ENCODE measurements around the gene LLGL2. TPM values are rescaled to one million over a fixed set of nuclear protein-coding genes. Genes with fewer than 3 reads are reported as not detected.

Gene LLGL2
- total RNA-seq, 1 donor from 2014 or later, result 90.6 TPM

GRCh38 chr17:75602644-75603043, 77.1 kb downstream of the LLGL2 start:
- H3K4me3 Mint-ChIP-seq, result no peak overlapping the region
- no peak for TF ChIP-seq CTCF (conservative IDR thresholded peaks at IDR 0.05)
- no peaks in the 10 kb centered on the region for H3K36me3 Mint-ChIP-seq
- no peak for DNase-seq (ENCODE audit: extremely low spot score, unreplicated experiment)
- H3K27me3 Mint-ChIP-seq, result no peaks in the 10 kb centered on the region
- H3K4me1 Mint-ChIP-seq (ENCODE audit: unreplicated experiment), result no peaks in the 10 kb centered on the region
- no peak overlapping the region for H3K27ac Mint-ChIP-seq
- no peaks in the 10 kb centered on the region for H3K9me3 Mint-ChIP-seq

- no peak overlapping the region for H3K27ac Mint-ChIP-seq
These were observed 77.6 kb downstream of the LLGL2 start for GRCh38 chr17:75603123-75603522.

GRCh38 chr17:75604034-75604695, 78.7 kb downstream of the LLGL2 start:
- Mint-ChIP-seq H3K27ac (no peak overlapping the region), H3K27me3 (no peaks in the 10 kb centered on the region), H3K36me3 (no peaks in the 10 kb centered on the region), H3K4me3 (no peak overlapping the region), H3K9me3 (no peaks in the 10 kb centered on the region), H3K4me1 (ENCODE audit: unreplicated experiment) (no peaks in the 10 kb centered on the region)
- DNase-seq (ENCODE audit: extremely low spot score, unreplicated experiment), result no peak
- no peak for TF ChIP-seq CTCF (conservative IDR thresholded peaks at IDR 0.05)

More at GRCh38 chr17:75603123-75603522, 77.6 kb downstream of the LLGL2 start:
- H3K27me3 Mint-ChIP-seq, result no peaks in the 10 kb centered on the region
- no peak for TF ChIP-seq CTCF (conservative IDR thresholded peaks at IDR 0.05)
- DNase-seq (ENCODE audit: extremely low spot score, unreplicated experiment), result no peak
- no peak overlapping the region for H3K4me3 Mint-ChIP-seq
- H3K9me3 Mint-ChIP-seq, result no peaks in the 10 kb centered on the region
- H3K4me1 Mint-ChIP-seq (ENCODE audit: unreplicated experiment), result no peaks in the 10 kb centered on the region
- H3K36me3 Mint-ChIP-seq, result no peaks in the 10 kb centered on the region

GRCh38 chr17:75605790-75606189, 80.3 kb downstream of the LLGL2 start:
- H3K4me1 Mint-ChIP-seq (ENCODE audit: unreplicated experiment), result no peaks in the 10 kb centered on the region
- no peaks in the 10 kb centered on the region for H3K9me3 Mint-ChIP-seq
- no peak for TF ChIP-seq CTCF (conservative IDR thresholded peaks at IDR 0.05)
- no peak for DNase-seq (ENCODE audit: extremely low spot score, unreplicated experiment)
- H3K4me3 Mint-ChIP-seq, result no peak overlapping the region
- H3K27ac Mint-ChIP-seq, result no peak overlapping the region
- H3K27me3 Mint-ChIP-seq, result no peaks in the 10 kb centered on the region
- H3K36me3 Mint-ChIP-seq, result no peaks in the 10 kb centered on the region

GRCh38 chr17:75607086-75607485, 81.6 kb downstream of the LLGL2 start:
- no peak for TF ChIP-seq CTCF (conservative IDR thresholded peaks at IDR 0.05)
- H3K27me3 Mint-ChIP-seq, result no peaks in the 10 kb centered on the region
- H3K4me3 Mint-ChIP-seq, result no peak overlapping the region
- no peaks in the 10 kb centered on the region for H3K4me1 Mint-ChIP-seq (ENCODE audit: unreplicated experiment)
- no peak overlapping the region for H3K27ac Mint-ChIP-seq
- no peak for DNase-seq (ENCODE audit: extremely low spot score, unreplicated experiment)
- H3K36me3 Mint-ChIP-seq, result no peaks in the 10 kb centered on the region
- no peaks in the 10 kb centered on the region for H3K9me3 Mint-ChIP-seq

Measured in type B pancreatic cell (in vitro differentiated cells).